HG03139 (cell line): ENCODE data around the gene SLC7A5.
"Not testable (repeated sequence)": the region's sequence is repeated elsewhere in the genome, so short reads cannot be mapped to it uniquely, and the experiment has no call there.

Source experiments
- ATAC-seq: cut with Tn5 transposase; IDR thresholded peaks from one replicate; pipeline ENCODE4 v1.9.1; 2021; ENCODE audit not compliant: unreplicated experiment

Gene SLC7A5

GRCh38 chr16:87835882-87836331, 33.4 kb downstream of the SLC7A5 start:
- no peak for ATAC-seq

- ATAC-seq, result no peak
Observed at GRCh38 chr16:87834668-87835473, 34.4 kb downstream of the SLC7A5 start.

GRCh38 chr16:87834005-87834667, 35.2 kb downstream of the SLC7A5 start:
- ATAC-seq, result no peak

GRCh38 chr16:87833548-87833947, 35.8 kb downstream of the SLC7A5 start:
- ATAC-seq, result no peak

GRCh38 chr16:87832741-87833502, 36.4 kb downstream of the SLC7A5 start:
- ATAC-seq, result no peak

GRCh38 chr16:87832137-87832527, 37.2 kb downstream of the SLC7A5 start:
- no peak for ATAC-seq

GRCh38 chr16:87831421-87832136, 37.7 kb downstream of the SLC7A5 start:
- ATAC-seq, result no peak

- no peak for ATAC-seq
Observed at GRCh38 chr16:87830673-87831420, 38.5 kb downstream of the SLC7A5 start.

- no peak for ATAC-seq
Observed at GRCh38 chr16:87829988-87830672, 39.2 kb downstream of the SLC7A5 start.

GRCh38 chr16:87829622-87829980, 39.7 kb downstream of the SLC7A5 start:
- ATAC-seq, result no peak

GRCh38 chr16:87828907-87829621, 40.2 kb downstream of the SLC7A5 start:
- ATAC-seq, result no peak

GRCh38 chr16:87828071-87828906, 41.0 kb downstream of the SLC7A5 start:
- no peak for ATAC-seq

GRCh38 chr16:87827588-87827915, 41.8 kb downstream of the SLC7A5 start:
- not testable (repeated sequence) for ATAC-seq

GRCh38 chr16:87826798-87827587, 42.3 kb downstream of the SLC7A5 start:
- no peak for ATAC-seq

GRCh38 chr16:87826407-87826797, 42.9 kb downstream of the SLC7A5 start:
- not testable (repeated sequence) for ATAC-seq

GRCh38 chr16:87825842-87826120, 43.5 kb downstream of the SLC7A5 start:
- not testable (repeated sequence) for ATAC-seq

GRCh38 chr16:87824991-87825841, 44.1 kb downstream of the SLC7A5 start:
- ATAC-seq, result no peak
